ENCODE data around the gene CCDC47.
A peak's percentile ranks its signal among the peaks of the same experiment; 100 is the strongest.

Gene CCDC47

GRCh38 chr17:63783522-63783921 is 10.1 kb upstream of the CCDC47 start:
- DNase-seq = no peak

GRCh38 chr17:63780928-63781327 is 7.5 kb upstream of the CCDC47 start:
- DNase-seq = no peak

DNA sequence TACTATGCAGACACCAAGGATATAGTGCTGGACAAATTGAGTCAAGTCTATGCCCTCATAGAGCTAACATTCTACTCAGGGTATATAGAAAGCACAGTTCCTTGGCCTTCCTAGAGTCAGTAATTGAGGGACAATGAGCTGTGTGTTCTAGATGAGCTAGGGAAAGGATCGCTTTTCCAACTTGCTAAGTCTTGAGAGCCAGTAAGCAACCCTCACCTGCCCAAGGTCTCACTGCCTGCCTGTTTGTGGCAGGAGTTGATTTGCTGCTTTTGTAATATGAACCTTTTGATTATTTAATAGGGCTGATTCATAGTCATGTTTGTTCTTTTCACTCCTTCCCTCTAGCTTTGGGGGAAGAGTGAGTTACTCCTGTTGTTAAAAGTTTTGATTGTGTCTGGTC is 7.1 kb upstream of the CCDC47 start:
- no peak for DNase-seq

GRCh38 chr17:63775420-63775819 is 2.0 kb upstream of the CCDC47 start:
- no peak for DNase-seq

DNA sequence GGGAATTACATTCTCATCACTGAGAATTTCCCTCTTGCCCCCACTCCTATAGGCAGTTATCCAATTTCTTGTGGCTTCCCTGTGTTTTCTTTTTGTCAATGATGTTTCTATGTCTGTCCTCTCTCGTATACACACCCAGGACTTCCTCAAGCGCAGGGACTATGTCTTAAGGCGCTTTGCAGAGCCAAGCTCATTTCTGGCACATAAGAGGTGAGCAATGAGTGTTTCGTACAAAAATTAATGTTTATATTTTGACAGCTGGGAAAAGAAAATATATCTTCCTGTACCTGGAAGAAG is 1.5 kb upstream of the CCDC47 start:
- DNase-seq = peak; percentile 47 to 62 (median 60)

DNA sequence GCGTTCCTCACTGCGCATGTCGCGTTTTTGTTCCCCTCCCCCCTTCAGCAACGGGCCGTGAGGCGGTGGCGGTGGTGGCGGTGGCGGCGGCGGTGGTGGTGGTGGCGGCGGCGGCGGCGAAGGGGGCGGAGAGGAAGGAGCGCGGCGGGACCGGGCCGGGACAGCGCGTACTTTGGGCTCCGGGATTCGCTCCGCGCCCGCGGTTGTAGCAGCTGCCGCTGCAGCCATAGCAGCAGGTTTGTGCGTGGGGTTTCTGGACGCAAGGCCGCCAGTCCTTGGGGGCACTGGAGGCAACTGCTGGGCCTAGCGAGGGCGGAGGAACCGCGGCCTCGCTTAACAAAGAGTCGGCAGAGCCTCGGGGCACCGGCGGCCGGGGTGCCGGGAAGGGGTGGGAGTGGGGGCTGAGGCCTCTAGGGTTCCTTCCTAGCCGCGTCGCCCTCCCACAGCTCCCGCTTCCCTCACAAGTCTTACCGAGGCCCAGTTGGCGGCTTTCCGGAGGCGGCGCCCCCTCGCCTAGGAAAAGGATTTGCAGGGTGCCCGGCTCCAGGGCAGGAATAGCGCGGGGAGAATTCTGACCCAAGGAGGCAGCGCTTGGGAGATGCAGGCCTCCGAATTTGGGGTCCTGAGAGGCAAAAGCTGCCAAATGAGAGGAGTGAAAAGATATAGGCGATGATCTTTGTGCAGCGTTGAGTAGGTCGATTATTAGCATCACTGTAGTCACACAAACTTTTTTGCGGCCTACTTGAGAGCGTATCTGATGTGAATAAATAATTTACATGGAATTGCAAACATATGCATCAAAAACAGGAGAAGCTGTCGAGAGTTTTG is 958 bp upstream of the CCDC47 start, which contains the start of gene DDX42:
Gene DDX42 (plus strand): TSS at position 30 of the 828 bp plus-strand sequence. CDS start 12,880 bp downstream, outside the sequence.
- peak in 2 of 3 donors; percentile 50 to 95 for DNase-seq

DNA sequence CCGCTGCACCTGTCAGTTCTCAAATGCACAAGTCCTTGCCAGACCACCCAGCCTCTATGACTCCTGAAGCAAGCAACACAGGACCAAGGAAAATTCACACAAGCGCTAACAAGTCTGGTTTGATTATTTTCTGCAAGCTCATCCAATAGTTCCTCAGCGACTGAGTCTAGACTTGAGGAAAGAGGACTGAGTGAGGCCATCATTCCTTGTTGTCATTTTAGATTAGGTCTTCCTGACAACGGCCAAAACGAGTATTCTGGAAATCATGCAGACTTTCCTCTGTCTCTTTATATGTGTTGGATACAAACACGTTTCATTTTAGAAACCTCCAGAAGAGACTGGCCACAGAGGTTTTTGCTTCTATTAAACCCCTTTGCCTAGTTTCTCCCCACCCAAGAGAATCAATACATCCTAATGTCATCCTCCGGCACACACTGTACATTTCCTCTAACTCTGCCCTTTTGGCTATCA is 561 bp downstream of the CCDC47 start:
- peak in 2 of 3 donors; percentile 22 to 29 for DNase-seq

DNA sequence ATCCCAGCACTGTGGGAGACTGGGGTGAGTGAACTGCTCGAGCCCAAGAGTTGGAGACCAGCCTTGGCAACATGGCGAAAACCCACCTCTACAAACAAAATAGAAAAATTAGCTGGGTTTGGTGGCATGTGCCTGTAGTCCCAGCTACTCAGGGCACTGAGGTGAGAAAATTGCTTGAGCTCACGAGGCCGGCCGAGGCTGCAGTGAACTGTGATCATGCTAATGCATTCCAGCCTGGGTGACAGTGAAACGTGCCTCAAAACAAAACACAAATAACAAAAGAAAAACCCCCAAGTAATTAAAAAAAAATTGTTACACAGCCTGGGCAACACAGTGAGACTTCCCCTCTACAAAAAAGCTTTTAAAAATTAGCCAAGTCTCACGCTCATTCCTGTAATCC is 5.0 kb downstream of the CCDC47 start:
- no peak for DNase-seq

- no peak for DNase-seq
Measured at GRCh38 chr17:63766754-63767153, 6.6 kb downstream of the CCDC47 start.

DNA sequence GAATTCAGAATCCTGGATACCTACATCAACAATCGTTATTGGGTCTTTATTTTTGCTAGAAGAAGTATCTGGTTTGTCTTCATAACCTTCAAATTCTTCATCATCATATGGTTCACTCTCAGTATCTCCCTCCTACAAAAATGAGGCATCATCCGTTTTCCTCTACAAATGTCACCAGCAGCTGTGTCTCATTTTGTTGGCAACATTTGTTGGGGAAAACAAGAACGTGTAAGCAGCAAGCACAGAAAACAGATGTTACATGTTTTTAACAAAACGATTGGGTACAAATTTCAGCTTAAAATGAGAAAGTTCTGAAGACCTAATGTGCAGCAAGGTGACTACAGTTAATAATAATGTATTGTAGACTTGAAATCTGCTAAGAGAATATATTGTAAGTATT is 8.7 kb downstream of the CCDC47 start:
- DNase-seq = no peak

DNA sequence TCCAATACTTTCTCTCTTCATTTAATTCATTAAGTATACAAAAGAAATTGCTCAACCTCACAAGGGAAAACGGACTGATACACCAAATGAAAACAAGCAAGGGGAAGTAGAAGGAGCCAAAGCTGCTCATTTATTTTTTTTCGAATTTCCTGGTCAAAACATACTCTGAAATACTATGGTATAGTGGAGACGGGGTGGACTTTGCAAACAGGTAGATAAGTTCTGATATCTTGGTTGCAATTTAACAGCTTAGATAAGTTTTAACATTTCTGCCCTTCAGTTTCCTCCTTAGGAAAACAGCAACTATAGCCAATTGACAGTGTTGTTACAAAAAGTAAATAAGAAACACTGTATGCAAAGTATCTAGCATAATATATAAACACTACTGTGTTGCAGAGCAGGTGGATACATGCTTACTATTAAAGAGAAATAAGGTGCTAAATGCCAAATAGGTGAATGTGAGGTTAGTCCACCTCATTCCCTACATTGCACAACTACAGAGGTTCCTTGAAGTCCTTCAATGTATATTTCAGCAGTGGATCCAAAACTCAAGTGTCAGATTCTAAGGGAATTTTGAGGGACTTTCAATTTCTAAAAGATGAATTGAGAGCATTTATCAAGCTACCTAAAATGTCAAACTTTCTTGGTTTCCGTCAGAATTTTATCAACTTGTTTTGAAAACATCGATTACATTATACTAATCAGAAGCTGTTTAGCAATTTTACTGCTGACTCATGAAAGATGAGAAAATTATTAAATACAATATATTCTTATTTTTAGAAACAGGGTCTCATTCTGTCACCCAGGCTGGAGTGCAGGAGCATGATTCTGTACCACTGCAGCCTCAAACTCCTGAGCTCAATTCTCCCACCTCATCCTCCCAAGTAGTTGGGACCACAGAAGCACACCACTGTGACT is 11.0 kb downstream of the CCDC47 start:
- peak in 2 of 3 donors; percentile 42 to 43 for DNase-seq

- peak; percentile 35 to 56 (median 47) for DNase-seq
Measured at GRCh38 chr17:63760771-63761539, 12.4 kb downstream of the CCDC47 start.

GRCh38 chr17:63758428-63758827 is 15.0 kb downstream of the CCDC47 start:
- DNase-seq = no peak

GRCh38 chr17:63754046-63754445 is 19.4 kb downstream of the CCDC47 start:
- DNase-seq = no peak

GRCh38 chr17:63753215-63753614 is 20.2 kb downstream of the CCDC47 start:
- DNase-seq = peak; percentile 28 to 41 (median 41)

GRCh38 chr17:63752707-63753106 is 20.7 kb downstream of the CCDC47 start:
- DNase-seq = no peak

DNA sequence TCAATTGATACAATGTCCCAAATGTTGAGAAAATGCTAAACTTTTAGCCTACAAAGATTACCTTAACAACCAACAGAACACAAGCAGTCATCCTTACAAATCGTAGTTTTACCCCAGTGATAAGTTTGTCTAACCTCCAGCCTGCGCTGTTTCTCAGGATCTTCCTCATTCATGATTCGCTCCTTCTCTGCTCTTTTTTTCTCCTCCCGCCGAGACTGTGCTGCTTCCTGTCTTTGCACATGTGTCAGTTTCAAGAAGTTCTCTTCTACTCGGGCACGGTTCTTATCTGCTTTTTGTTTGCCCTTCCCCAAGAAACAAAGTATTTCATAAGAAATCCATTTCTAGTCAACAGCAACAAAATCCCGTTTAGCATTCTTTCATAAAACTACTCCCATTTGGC is 21.6 kb downstream of the CCDC47 start:
- DNase-seq = peak; percentile 64 to 67 (median 66)

- DNase-seq = peak; percentile 98 to 99 (median 98)
Measured at GRCh38 chr17:63741408-63742173, 31.8 kb downstream of the CCDC47 start, which contains the start of gene STRADA. Gene STRADA (minus strand): TSS chr17:63741799. CDS start chr17:63728369, 13,430 bp downstream.

GRCh38 chr17:63741143-63741407 is 32.3 kb downstream of the CCDC47 start:
- peak in 1 of 3 donors; percentile 67 for DNase-seq

DNA sequence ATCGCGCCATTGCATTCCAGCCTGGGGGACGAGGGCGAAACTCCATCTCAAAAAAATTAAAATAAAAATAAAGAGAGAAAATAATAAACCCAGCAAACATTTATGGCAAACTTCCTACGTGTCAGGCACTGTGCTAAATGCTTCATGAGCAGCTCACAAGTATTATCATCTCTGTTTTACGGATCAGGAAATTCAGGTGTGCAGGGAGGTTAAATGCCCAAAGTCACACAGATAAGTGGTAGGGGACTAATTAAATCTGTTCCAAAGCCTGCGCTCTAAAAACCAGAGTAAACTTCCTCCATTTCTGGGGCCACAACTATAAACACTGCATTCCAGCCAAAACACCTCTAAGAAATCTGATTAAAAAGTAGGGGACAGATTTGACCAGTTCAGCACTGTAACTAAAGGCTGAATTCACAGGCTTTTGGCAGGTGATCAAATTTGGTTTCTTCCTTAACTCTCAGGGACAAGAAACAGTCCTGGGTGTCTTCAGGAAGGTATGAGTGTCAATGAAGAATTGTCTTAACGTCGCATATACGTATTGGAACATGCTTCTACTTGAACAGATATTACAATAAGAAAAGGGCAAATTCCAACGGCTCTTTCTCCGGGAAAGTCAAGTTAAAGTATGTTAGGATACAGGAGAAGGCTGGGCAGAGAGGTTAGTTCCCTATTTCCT is 32.8 kb downstream of the CCDC47 start:
- DNase-seq = no peak

GRCh38 chr17:63735691-63736090 is 37.7 kb downstream of the CCDC47 start:
- peak in 2 of 3 donors; percentile 31 to 34 for DNase-seq

DNA sequence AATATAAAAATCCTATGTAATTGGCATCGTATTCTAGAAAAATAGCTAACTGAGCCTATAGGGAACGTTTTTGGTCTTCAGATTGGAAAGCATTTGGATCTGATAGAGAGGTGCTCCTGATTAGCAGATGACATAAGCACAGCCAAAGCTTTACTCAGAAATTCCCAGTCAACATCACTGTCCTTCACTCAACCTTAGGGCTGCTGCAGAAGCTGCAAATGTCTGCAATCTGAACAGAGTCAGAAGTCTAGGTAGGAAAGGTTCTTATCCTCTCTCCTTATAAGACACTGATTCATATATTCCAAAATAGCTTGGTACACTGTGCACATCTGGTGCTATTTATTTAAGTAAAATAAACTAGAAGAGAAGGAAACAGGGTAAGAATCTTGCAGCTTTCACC is 51.0 kb downstream of the CCDC47 start:
- DNase-seq = no peak

Measured in suppressor macrophage treated with lipopolysaccharide for 1 hour (primary cell).